Epithelial cell of esophagus (primary cell): ENCODE results near the gene COL18A1.

ENCODE experiments used
- DNase-seq: peaks from one replicate; pipeline ENCODE4 v3.0.0; 2010; ENCODE audit warnings: low read depth
- H3K4me3 ChIP-seq: 2 replicates; pipeline ENCODE4 v1.5.1; 2011; ENCODE audit warnings: mild to moderate bottlenecking, low read length, control low read depth
- TF ChIP-seq, protein P1 (sequence below): IDR thresholded peaks from 2 replicates; pipeline ENCODE4 v1.5.1; 2011; ENCODE audit warnings: low read depth, mild to moderate bottlenecking, low read length, control low read depth, inconsistent platforms; ENCODE audit not compliant: insufficient read depth; ENCODE audit errors: missing control alignments

COL18A1 gene

GRCh38 chr21:45376459-45377324, 28.3 kb upstream of the COL18A1 start:
- TF ChIP-seq, protein P1, sequence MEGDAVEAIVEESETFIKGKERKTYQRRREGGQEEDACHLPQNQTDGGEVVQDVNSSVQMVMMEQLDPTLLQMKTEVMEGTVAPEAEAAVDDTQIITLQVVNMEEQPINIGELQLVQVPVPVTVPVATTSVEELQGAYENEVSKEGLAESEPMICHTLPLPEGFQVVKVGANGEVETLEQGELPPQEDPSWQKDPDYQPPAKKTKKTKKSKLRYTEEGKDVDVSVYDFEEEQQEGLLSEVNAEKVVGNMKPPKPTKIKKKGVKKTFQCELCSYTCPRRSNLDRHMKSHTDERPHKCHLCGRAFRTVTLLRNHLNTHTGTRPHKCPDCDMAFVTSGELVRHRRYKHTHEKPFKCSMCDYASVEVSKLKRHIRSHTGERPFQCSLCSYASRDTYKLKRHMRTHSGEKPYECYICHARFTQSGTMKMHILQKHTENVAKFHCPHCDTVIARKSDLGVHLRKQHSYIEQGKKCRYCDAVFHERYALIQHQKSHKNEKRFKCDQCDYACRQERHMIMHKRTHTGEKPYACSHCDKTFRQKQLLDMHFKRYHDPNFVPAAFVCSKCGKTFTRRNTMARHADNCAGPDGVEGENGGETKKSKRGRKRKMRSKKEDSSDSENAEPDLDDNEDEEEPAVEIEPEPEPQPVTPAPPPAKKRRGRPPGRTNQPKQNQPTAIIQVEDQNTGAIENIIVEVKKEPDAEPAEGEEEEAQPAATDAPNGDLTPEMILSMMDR, result no peak
- no peak for DNase-seq
- H3K4me3 ChIP-seq, result no peak overlapping the region

- no peak for DNase-seq
- H3K4me3 ChIP-seq, result no peak overlapping the region
- TF ChIP-seq, protein P1, result no peak
Observed at GRCh38 chr21:45377325-45377709, 27.6 kb upstream of the COL18A1 start.

DNA sequence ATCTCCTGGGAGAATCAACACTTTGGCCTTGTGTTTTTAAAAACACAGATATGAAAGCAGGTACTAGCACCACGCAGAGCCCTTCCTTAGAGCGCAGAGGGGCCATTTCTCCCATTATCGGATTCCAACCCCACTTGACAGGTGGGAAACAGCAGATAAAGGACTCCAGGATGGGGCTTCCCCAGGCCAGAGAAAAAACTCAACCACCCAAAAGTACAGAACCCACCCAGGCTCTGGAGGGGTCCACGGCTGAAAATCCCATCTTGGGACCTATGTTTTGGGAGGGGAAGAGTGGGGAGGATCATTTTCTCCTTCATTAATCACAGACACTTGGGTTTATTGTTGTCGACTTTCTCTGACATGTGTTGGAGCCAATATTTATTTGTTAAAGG, 27.1 kb upstream of the COL18A1 start:
- no peak for DNase-seq
- no peak overlapping the region for H3K4me3 ChIP-seq
- TF ChIP-seq, protein P1, result no peak

DNA sequence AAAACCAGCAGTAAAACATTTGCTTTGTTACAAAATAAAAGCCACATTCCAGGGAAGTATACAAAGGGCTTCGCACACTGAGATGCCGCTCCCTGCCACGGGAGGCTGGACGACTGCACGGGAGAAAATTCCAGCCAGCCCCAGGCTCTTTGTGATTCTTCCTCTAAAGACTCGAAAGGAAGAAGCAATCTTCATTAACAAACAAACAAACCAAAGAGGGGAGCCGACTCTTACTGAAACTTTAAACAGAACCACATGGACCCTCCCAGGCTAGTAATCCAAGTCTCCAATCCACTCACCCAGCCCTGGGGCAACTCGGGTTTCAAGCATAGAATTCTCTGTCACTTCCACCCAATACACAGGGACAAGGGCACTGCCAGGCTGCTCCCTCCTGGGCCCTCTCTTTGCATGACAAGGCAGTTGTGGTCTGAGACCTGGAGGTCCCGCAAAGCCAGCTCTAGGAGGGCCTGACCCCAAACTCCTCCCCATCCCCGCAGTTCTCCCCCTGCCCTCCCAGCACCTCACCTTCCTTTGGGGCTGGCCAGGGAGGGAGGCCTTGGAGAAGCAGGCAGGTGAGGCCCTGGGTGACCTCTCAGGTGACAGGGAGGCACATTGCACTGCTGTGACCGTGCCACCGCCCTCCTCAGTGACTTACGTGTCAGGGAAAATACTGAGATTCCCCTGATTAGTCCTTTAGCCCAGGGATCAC, 26.6 kb upstream of the COL18A1 start:
- no peak for DNase-seq
- TF ChIP-seq, protein P1, result no peak
- H3K4me3 ChIP-seq, result no peak overlapping the region

DNA sequence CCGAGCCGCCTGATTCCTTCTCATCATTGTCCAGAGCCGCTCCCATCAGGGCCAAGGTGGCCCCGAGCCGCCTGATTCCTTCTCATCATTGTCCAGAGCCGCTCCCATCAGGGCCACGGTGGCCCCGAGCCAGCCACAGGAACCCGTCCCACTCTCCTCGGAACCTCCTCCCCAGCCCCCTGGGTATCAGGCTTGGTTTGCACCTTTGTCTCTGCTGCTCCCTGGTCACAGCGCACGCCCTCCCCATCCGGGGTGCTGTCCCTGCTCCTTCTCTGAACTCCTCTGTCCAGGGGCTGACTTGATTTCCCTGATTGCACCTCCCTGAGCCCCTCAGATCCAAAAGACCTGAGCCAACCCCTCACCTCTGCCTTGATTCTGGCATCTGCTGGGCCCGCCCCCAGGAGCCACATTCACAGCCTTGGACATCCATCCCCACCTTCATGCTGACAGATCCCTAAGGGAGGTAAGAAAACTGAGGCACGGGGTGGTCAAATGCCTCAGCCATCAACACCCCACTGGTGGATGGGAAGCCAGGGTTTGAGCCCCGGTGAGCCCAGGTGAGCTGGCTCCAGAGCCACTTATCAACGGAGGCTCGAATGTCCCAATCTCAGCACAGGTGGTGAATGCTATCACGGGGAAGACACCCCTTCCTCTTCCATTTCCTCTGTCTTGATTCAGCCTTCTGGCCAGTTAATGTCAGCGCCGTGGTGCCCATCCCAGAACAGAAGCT, 25.6 kb upstream of the COL18A1 start:
- DNase-seq, result no peak
- TF ChIP-seq, protein P1, result no peak
- no peak overlapping the region for H3K4me3 ChIP-seq

DNA sequence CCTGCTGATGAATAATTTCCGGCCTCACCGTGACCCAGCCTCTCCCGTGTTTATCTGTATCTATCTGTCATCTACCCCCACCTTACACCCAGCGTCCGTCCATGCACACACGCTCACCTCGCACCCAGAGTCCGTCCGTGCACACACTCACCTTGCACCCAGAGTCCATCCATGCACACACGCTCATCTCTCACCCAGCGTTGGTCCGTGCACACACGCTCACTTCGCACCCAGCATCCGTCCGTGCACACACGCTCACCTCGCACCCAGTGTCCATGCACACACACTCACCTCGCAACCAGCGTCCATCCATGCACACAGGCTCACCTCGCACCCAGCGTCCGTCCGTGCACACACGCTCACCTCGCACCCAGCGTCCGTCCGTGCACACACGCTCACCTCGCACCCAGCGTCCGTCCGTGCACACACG, 25.0 kb upstream of the COL18A1 start:
- DNase-seq, result no peak

More for the DNA sequence above, 25.0 kb upstream of the COL18A1 start:
- TF ChIP-seq, protein P1, result no peak
- H3K4me3 ChIP-seq, result no peak overlapping the region
